Parathyroid adenoma (tissue), 2 donors: ENCODE data around the gene KPNA3.

Experiments
- H2AFZ ChIP-seq: fragments of 300-600 bp; sonication (generic); one replicate; pipeline ENCODE4 v1.7.0; 2017; ENCODE audit warnings: antibody characterized with exemption, mild to moderate bottlenecking
- H3K27ac ChIP-seq: fragments of 300-600 bp; sonication (generic); one replicate; pipeline ENCODE4 v1.7.0; 2017
- H3K27me3 ChIP-seq: fragments of 300-600 bp; sonication (generic); one replicate; pipeline ENCODE4 v1.7.0; 2017; ENCODE audit warnings: low read length; ENCODE audit not compliant: control insufficient read depth, insufficient read depth
- H3K36me3 ChIP-seq: fragments of 300-600 bp; sonication (generic); one replicate; pipeline ENCODE4 v1.7.0; 2017; ENCODE audit warnings: low read length; ENCODE audit not compliant: control insufficient read depth, insufficient read depth
- H3K4me1 ChIP-seq: fragments of 300-600 bp; sonication (generic); one replicate; pipeline ENCODE4 v1.7.0; 2017; ENCODE audit warnings: control low read depth
- H3K4me2 ChIP-seq: fragments of 300-600 bp; sonication (generic); one replicate; pipeline ENCODE4 v1.7.0; 2017; ENCODE audit warnings: low read length
- H3K4me3 ChIP-seq: fragments of 300-600 bp; sonication (generic); one replicate; pipeline ENCODE4 v1.7.0; 2017; ENCODE audit warnings: low read depth, low read length
- H3K79me2 ChIP-seq: fragments of 300-600 bp; sonication (generic); one replicate; pipeline ENCODE4 v1.7.0; 2017; ENCODE audit warnings: control low read depth
- H3K9ac ChIP-seq: fragments of 300-600 bp; sonication (generic); one replicate; pipeline ENCODE4 v1.7.0; 2017; ENCODE audit warnings: mild to moderate bottlenecking
- H3K9me3 ChIP-seq: fragments of 300-600 bp; sonication (generic); one replicate; pipeline ENCODE4 v1.7.0; 2017; ENCODE audit warnings: low read length; ENCODE audit not compliant: control insufficient read depth
- CTCF ChIP-seq: fragments of 300-600 bp; sonication (generic); IDR thresholded peaks from one replicate; pipeline ENCODE4 v1.7.0; 2017; ENCODE audit warnings: antibody characterized with exemption, mild to moderate bottlenecking
- donor health status: primary hyperparathyroidism.

KPNA3 gene

GRCh38 chr13:49784886-49785570 lies 7.5 kb downstream of the KPNA3 start:
- no peak overlapping the region for H3K4me2 ChIP-seq
- no peaks in the 10 kb centered on the region for H3K4me1 ChIP-seq
- no peaks in the 10 kb centered on the region for H3K9me3 ChIP-seq
- H3K36me3 ChIP-seq, result no peaks in the 10 kb centered on the region
- H3K79me2 ChIP-seq, result peaks cover 16% of the 10 kb centered on the region
- H3K9ac ChIP-seq, result no peak overlapping the region
- no peaks in the 10 kb centered on the region for H3K27me3 ChIP-seq
- no peak overlapping the region for H3K4me3 ChIP-seq
- H3K27ac ChIP-seq, result no peak overlapping the region
- H2AFZ ChIP-seq, result no peak overlapping the region
- TF ChIP-seq CTCF, result no peak

DNA sequence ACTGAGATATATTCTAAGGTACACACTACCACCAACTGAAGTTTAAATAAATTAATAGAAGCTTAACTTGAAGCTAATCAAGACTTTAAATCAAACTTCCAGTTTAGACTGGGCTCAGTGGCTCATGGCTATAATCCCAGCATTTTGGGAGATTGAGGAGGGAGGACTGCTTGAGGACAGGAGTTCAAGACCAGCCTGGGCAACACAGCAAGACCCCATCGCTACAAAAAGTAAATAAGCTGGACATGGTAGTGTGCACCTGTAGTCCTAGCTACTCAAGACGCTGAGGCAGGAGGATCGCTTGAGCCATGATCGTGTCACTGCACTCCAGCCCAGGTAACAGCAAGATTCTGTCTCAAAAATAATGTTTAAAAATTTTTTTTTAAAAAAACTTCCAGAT lies 8.6 kb downstream of the KPNA3 start:
- H3K27ac ChIP-seq, result no peak overlapping the region
- H3K4me2 ChIP-seq, result no peak overlapping the region
- TF ChIP-seq CTCF, result no peak
- H3K27me3 ChIP-seq, result no peaks in the 10 kb centered on the region
- H3K79me2 ChIP-seq, result peaks cover 16% of the 10 kb centered on the region
- H2AFZ ChIP-seq, result no peak overlapping the region
- no peak overlapping the region for H3K9ac ChIP-seq
- no peaks in the 10 kb centered on the region for H3K4me1 ChIP-seq
- H3K4me3 ChIP-seq, result no peak overlapping the region
- no peaks in the 10 kb centered on the region for H3K9me3 ChIP-seq
- H3K36me3 ChIP-seq, result no peaks in the 10 kb centered on the region

DNA sequence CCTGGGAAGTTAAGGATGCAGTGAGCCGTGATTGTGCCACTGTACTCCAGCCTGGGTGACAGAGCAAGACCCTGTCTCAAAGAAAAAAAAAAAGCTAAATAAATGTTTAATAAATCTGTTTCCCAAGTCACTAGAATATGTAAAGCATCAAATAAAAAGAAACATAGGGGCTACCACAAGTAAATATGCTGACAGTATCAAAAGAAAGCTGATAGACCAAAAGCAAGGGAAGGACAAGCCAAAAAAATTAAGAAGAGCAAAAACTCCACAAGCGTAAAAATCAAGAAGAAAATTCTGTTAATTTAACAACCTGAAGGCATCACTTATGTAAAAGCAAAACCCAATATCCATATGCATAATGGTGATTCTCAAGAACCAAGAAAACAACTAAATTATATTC lies 9.7 kb downstream of the KPNA3 start:
- H3K79me2 ChIP-seq, result peaks cover 16% of the 10 kb centered on the region
- H3K4me2 ChIP-seq, result no peak overlapping the region
- no peak for TF ChIP-seq CTCF
- H3K36me3 ChIP-seq, result no peaks in the 10 kb centered on the region
- no peaks in the 10 kb centered on the region for H3K4me1 ChIP-seq
- H3K9me3 ChIP-seq, result no peaks in the 10 kb centered on the region
- no peak overlapping the region for H2AFZ ChIP-seq
- H3K27ac ChIP-seq, result no peak overlapping the region
- no peak overlapping the region for H3K9ac ChIP-seq
- no peaks in the 10 kb centered on the region for H3K27me3 ChIP-seq
- no peak overlapping the region for H3K4me3 ChIP-seq

- H2AFZ ChIP-seq, result no peak overlapping the region
- no peak overlapping the region for H3K27ac ChIP-seq
- no peaks in the 10 kb centered on the region for H3K36me3 ChIP-seq
- no peak overlapping the region for H3K9ac ChIP-seq
- H3K4me3 ChIP-seq, result no peak overlapping the region
- H3K4me1 ChIP-seq, result no peaks in the 10 kb centered on the region
- H3K4me2 ChIP-seq, result no peak overlapping the region
- H3K9me3 ChIP-seq, result no peaks in the 10 kb centered on the region
- peaks cover 12% of the 10 kb centered on the region for H3K79me2 ChIP-seq
- TF ChIP-seq CTCF, result no peak
- no peaks in the 10 kb centered on the region for H3K27me3 ChIP-seq
These were observed 10.7 kb downstream of the KPNA3 start for GRCh38 chr13:49781806-49782205.

- TF ChIP-seq CTCF, result no peak
- Histone ChIP-seq H3K27me3 (no peaks in the 10 kb centered on the region), H3K4me1 (no peaks in the 10 kb centered on the region), H3K4me2 (no peak overlapping the region), H2AFZ (no peak overlapping the region), H3K9me3 (no peaks in the 10 kb centered on the region), H3K9ac (no peak overlapping the region), H3K4me3 (no peak overlapping the region), H3K27ac (no peak overlapping the region), H3K36me3 (no peaks in the 10 kb centered on the region), H3K79me2 (peaks cover 15% of the 10 kb centered on the region)
These were observed 12.8 kb downstream of the KPNA3 start for GRCh38 chr13:49779721-49780120.
